Osteocyte (in vitro differentiated cells): ENCODE data around the gene ACOX1. TPM values are rescaled to one million over a fixed set of nuclear protein-coding genes. Genes with fewer than 3 reads are reported as not detected.

Source experiments
- DNase-seq: peaks from one replicate; pipeline ENCODE4 v3.0.0; 2021; ENCODE audit warnings: mixed read lengths; ENCODE audit not compliant: unreplicated experiment; ENCODE audit errors: extremely low spot score
- H3K27ac Mint-ChIP-seq: one replicate; pipeline ENCODE4 v1.8.0; 2021; ENCODE audit warnings: mild to moderate bottlenecking, mixed read lengths; ENCODE audit not compliant: unreplicated experiment
- H3K27me3 Mint-ChIP-seq: one replicate; pipeline ENCODE4 v1.8.0; 2021; ENCODE audit warnings: mixed read lengths; ENCODE audit not compliant: unreplicated experiment
- H3K36me3 Mint-ChIP-seq: one replicate; pipeline ENCODE4 v1.8.0; 2021; ENCODE audit warnings: mixed read lengths; ENCODE audit not compliant: unreplicated experiment
- H3K4me1 Mint-ChIP-seq: one replicate; pipeline ENCODE4 v1.8.0; 2021; ENCODE audit warnings: mixed read lengths; ENCODE audit not compliant: unreplicated experiment
- H3K4me3 Mint-ChIP-seq: one replicate; pipeline ENCODE4 v1.8.0; 2021; ENCODE audit warnings: mild to moderate bottlenecking, moderate library complexity, mixed read lengths; ENCODE audit not compliant: unreplicated experiment
- H3K9me3 Mint-ChIP-seq: one replicate; pipeline ENCODE4 v1.8.0; 2021; ENCODE audit warnings: mixed read lengths; ENCODE audit not compliant: unreplicated experiment
- CTCF ChIP-seq: fragments of 200-600 bp; sonication (generic); IDR thresholded peaks from 2 replicates; pipeline ENCODE4 v1.5.0; 2021; ENCODE audit warnings: antibody characterized with exemption, mild to moderate bottlenecking, moderate library complexity
- total RNA-seq: library from RNA; stranded (reverse); gene quantifications from 2 replicates; pipeline ENCODE4 v1.2.1, GENCODE V29; 2021

ACOX1 gene
- total RNA-seq, 1 donor from 2014 or later, result 48.0 TPM

GRCh38 chr17:76013377-76013932 is 34.5 kb upstream of the ACOX1 start:
- H3K4me3 Mint-ChIP-seq, result no peak overlapping the region
- H3K4me1 Mint-ChIP-seq, result peaks cover 5% of the 10 kb centered on the region
- peaks cover 2% of the 10 kb centered on the region for H3K27me3 Mint-ChIP-seq
- TF ChIP-seq CTCF, result no peak
- H3K36me3 Mint-ChIP-seq, result no peaks in the 10 kb centered on the region
- H3K9me3 Mint-ChIP-seq, result no peaks in the 10 kb centered on the region
- H3K27ac Mint-ChIP-seq, result no peak overlapping the region
- no peak for DNase-seq

GRCh38 chr17:76011951-76012350 is 33.0 kb upstream of the ACOX1 start:
- H3K4me1 Mint-ChIP-seq, result peaks cover 5% of the 10 kb centered on the region
- TF ChIP-seq CTCF, result no peak
- H3K9me3 Mint-ChIP-seq, result no peaks in the 10 kb centered on the region
- DNase-seq, result no peak
- H3K36me3 Mint-ChIP-seq, result no peaks in the 10 kb centered on the region
- H3K27me3 Mint-ChIP-seq, result peaks cover 2% of the 10 kb centered on the region
- no peak overlapping the region for H3K4me3 Mint-ChIP-seq
- H3K27ac Mint-ChIP-seq, result no peak overlapping the region

GRCh38 chr17:76009969-76010661 is 31.1 kb upstream of the ACOX1 start:
- no peak for TF ChIP-seq CTCF
- no peak overlapping the region for H3K27ac Mint-ChIP-seq
- DNase-seq, result no peak
- peaks cover 13% of the 10 kb centered on the region for H3K4me1 Mint-ChIP-seq
- H3K9me3 Mint-ChIP-seq, result no peaks in the 10 kb centered on the region
- H3K27me3 Mint-ChIP-seq, result no peaks in the 10 kb centered on the region
- no peak overlapping the region for H3K4me3 Mint-ChIP-seq
- H3K36me3 Mint-ChIP-seq, result no peaks in the 10 kb centered on the region

GRCh38 chr17:76009447-76009846 is 30.5 kb upstream of the ACOX1 start:
- TF ChIP-seq CTCF, result no peak
- Mint-ChIP-seq H3K36me3 (no peaks in the 10 kb centered on the region), H3K4me3 (no peak overlapping the region), H3K9me3 (no peaks in the 10 kb centered on the region), H3K4me1 (peaks cover 18% of the 10 kb centered on the region), H3K27ac (no peak overlapping the region), H3K27me3 (no peaks in the 10 kb centered on the region)
- no peak for DNase-seq

GRCh38 chr17:76008630-76009425 is 29.9 kb upstream of the ACOX1 start:
- Mint-ChIP-seq H3K36me3 (no peaks in the 10 kb centered on the region), H3K27ac (no peak overlapping the region), H3K9me3 (no peaks in the 10 kb centered on the region), H3K4me1 (peaks cover 15% of the 10 kb centered on the region), H3K4me3 (no peak overlapping the region), H3K27me3 (no peaks in the 10 kb centered on the region)
- TF ChIP-seq CTCF, result no peak
- peak; percentile 83 for DNase-seq
